ENCODE data around the gene MYO7A. TPM values are rescaled to one million over a fixed set of nuclear protein-coding genes. Genes with fewer than 3 reads are reported as not detected.

MYO7A gene
- total and polyA plus RNA-seq, 2 experiments from 2014 or later: not detected

GRCh38 chr11:77089004-77089545 lies 39.0 kb upstream of the MYO7A start:
- H3K9me3 ChIP-seq (ENCODE audit: low read depth): no peaks in the 10 kb centered on the region
- H3K36me3 ChIP-seq (ENCODE audit: low read depth): no peaks in the 10 kb centered on the region
- H2AFZ ChIP-seq: no peak overlapping the region
- H3K9ac ChIP-seq: no peak overlapping the region
- WGBS, 2 experiments (ENCODE audit: low coverage in 1 of 2, low lambda C conversion rate in 2 of 2, missing lambda C conversion rate in 2 of 2): 86 to 89% methylated on average over 3 of the region's 3 CpGs
- no peaks in the 10 kb centered on the region for H3K27me3 ChIP-seq (replicated peaks; ENCODE audit: insufficient read depth)
- H4K20me1 ChIP-seq (ENCODE audit: insufficient read depth): no peaks in the 10 kb centered on the region
- DNase-seq: no peak
- in situ Hi-C loops (cut with MboI): no loop called here
- H3F3A ChIP-seq (ENCODE audit: insufficient read depth): no peaks in the 10 kb centered on the region
- peaks cover 5% of the 10 kb centered on the region; the same call in 1 of the 2 replicates for H3K79me2 ChIP-seq (ENCODE audit: insufficient read depth)
- H3K4me2 ChIP-seq (ENCODE audit: unreplicated experiment): no peak overlapping the region
- no peaks in the 10 kb centered on the region for H3K9me2 ChIP-seq (ENCODE audit: insufficient read depth)
- TF ChIP-seq EZH2 (IDR thresholded peaks at IDR 0.05; ENCODE audit: insufficient read depth, poor library complexity, severe bottlenecking): no peak
- TF ChIP-seq EZH2phosphoT487 (IDR thresholded peaks at IDR 0.05; ENCODE audit: insufficient read depth, low read depth): no peak
- H3K4me1 ChIP-seq (ENCODE audit: insufficient read depth): no peaks in the 10 kb centered on the region
- H3K27ac ChIP-seq: no peak overlapping the region
- no peak overlapping the region for H3K4me3 ChIP-seq

GRCh38 chr11:77090046-77090372 lies 38.0 kb upstream of the MYO7A start:
- H3F3A ChIP-seq (ENCODE audit: insufficient read depth): no peaks in the 10 kb centered on the region
- no peaks in the 10 kb centered on the region for H3K79me2 ChIP-seq (ENCODE audit: insufficient read depth)
- 61 to 70% methylated on average over 4 of the region's 4 CpGs for WGBS, 2 experiments (ENCODE audit: low coverage in 1 of 2, low lambda C conversion rate in 2 of 2, missing lambda C conversion rate in 2 of 2)
- TF ChIP-seq EZH2phosphoT487 (IDR thresholded peaks at IDR 0.05; ENCODE audit: insufficient read depth, low read depth) (no peak), EZH2 (IDR thresholded peaks at IDR 0.05; ENCODE audit: insufficient read depth, poor library complexity, severe bottlenecking) (no peak)
- H3K36me3 ChIP-seq (ENCODE audit: low read depth): no peaks in the 10 kb centered on the region
- H3K9me3 ChIP-seq (ENCODE audit: low read depth): no peaks in the 10 kb centered on the region
- DNase-seq: no peak
- no peak overlapping the region for H2AFZ ChIP-seq
- no peak overlapping the region for H3K4me2 ChIP-seq (ENCODE audit: unreplicated experiment)
- no peak overlapping the region for H3K27ac ChIP-seq
- no peaks in the 10 kb centered on the region for H3K27me3 ChIP-seq (replicated peaks; ENCODE audit: insufficient read depth)
- H3K4me3 ChIP-seq: no peak overlapping the region
- no peak overlapping the region for H3K9ac ChIP-seq
- in situ Hi-C loops (cut with MboI): no loop called here
- H3K4me1 ChIP-seq (ENCODE audit: insufficient read depth): no peaks in the 10 kb centered on the region
- no peaks in the 10 kb centered on the region for H3K9me2 ChIP-seq (ENCODE audit: insufficient read depth)
- no peaks in the 10 kb centered on the region for H4K20me1 ChIP-seq (ENCODE audit: insufficient read depth)

GRCh38 chr11:77090373-77091111 lies 37.5 kb upstream of the MYO7A start:
- Histone ChIP-seq H3K27me3 (replicated peaks; ENCODE audit: insufficient read depth) (no peaks in the 10 kb centered on the region), H3K4me3 (no peak overlapping the region), H3K27ac (no peak overlapping the region), H3K9me2 (ENCODE audit: insufficient read depth) (no peaks in the 10 kb centered on the region), H3K9me3 (ENCODE audit: low read depth) (no peaks in the 10 kb centered on the region), H3K79me2 (ENCODE audit: insufficient read depth) (no peaks in the 10 kb centered on the region), H3F3A (ENCODE audit: insufficient read depth) (no peaks in the 10 kb centered on the region), H4K20me1 (ENCODE audit: insufficient read depth) (no peaks in the 10 kb centered on the region), H2AFZ (no peak overlapping the region), H3K4me1 (ENCODE audit: insufficient read depth) (no peaks in the 10 kb centered on the region), H3K9ac (no peak overlapping the region), H3K36me3 (ENCODE audit: low read depth) (no peaks in the 10 kb centered on the region), H3K4me2 (ENCODE audit: unreplicated experiment) (no peak overlapping the region)
- in situ Hi-C loops (cut with MboI): no loop called here
- no peak for DNase-seq
- TF ChIP-seq EZH2phosphoT487 (IDR thresholded peaks at IDR 0.05; ENCODE audit: insufficient read depth, low read depth) (no peak), EZH2 (IDR thresholded peaks at IDR 0.05; ENCODE audit: insufficient read depth, poor library complexity, severe bottlenecking) (no peak)
- 73 to 75% methylated on average over 13 of the region's 13 CpGs for WGBS, 2 experiments (ENCODE audit: low coverage in 1 of 2, low lambda C conversion rate in 2 of 2, missing lambda C conversion rate in 2 of 2)

GRCh38 chr11:77091146-77091940 lies 36.7 kb upstream of the MYO7A start:
- DNase-seq: peak; percentile 82
- H3K27ac ChIP-seq: no peak overlapping the region
- H3K9me2 ChIP-seq (ENCODE audit: insufficient read depth): no peaks in the 10 kb centered on the region
- 31 to 32% methylated on average over 9 of the region's 9 CpGs for WGBS, 2 experiments (ENCODE audit: low coverage in 1 of 2, low lambda C conversion rate in 2 of 2, missing lambda C conversion rate in 2 of 2)
- no peaks in the 10 kb centered on the region for H3K36me3 ChIP-seq (ENCODE audit: low read depth)
- no peaks in the 10 kb centered on the region for H3K27me3 ChIP-seq (replicated peaks; ENCODE audit: insufficient read depth)
- TF ChIP-seq EZH2 (IDR thresholded peaks at IDR 0.05; ENCODE audit: insufficient read depth, poor library complexity, severe bottlenecking) (no peak), EZH2phosphoT487 (IDR thresholded peaks at IDR 0.05; ENCODE audit: insufficient read depth, low read depth) (no peak)
- no peaks in the 10 kb centered on the region for H3K4me1 ChIP-seq (ENCODE audit: insufficient read depth)
- no peak overlapping the region for H3K4me2 ChIP-seq (ENCODE audit: unreplicated experiment)
- H3K9me3 ChIP-seq (ENCODE audit: low read depth): no peaks in the 10 kb centered on the region
- H3F3A ChIP-seq (ENCODE audit: insufficient read depth): no peaks in the 10 kb centered on the region
- no peak overlapping the region for H3K9ac ChIP-seq
- in situ Hi-C loops (cut with MboI): no loop called here
- no peak overlapping the region for H3K4me3 ChIP-seq
- no peak overlapping the region for H2AFZ ChIP-seq
- no peaks in the 10 kb centered on the region for H4K20me1 ChIP-seq (ENCODE audit: insufficient read depth)
- no peaks in the 10 kb centered on the region for H3K79me2 ChIP-seq (ENCODE audit: insufficient read depth)
